ENCODE measurements around the gene ZNF740.

GRCh38 chr12:53170876-53171724 is 9.4 kb upstream of the ZNF740 start:
- TF ChIP-seq POLR2A (IDR thresholded peaks at IDR 0.05) (no peak), CTCF (IDR thresholded peaks at IDR 0.05) (no peak)

Measured in esophagus squamous epithelium (tissue), 4 donors.